Inferior parietal cortex (tissue), 1 donor: ENCODE measurements around the gene SH2D6.
"Not testable (repeated sequence)": the region's sequence is repeated elsewhere in the genome, so short reads cannot be mapped to it uniquely, and the experiment has no call there.

Source experiments
- DNase-seq: peaks from one replicate; pipeline ENCODE4 v3.0.0-alpha.2; 2016; ENCODE audit errors: extremely low spot score

Gene SH2D6

DNA sequence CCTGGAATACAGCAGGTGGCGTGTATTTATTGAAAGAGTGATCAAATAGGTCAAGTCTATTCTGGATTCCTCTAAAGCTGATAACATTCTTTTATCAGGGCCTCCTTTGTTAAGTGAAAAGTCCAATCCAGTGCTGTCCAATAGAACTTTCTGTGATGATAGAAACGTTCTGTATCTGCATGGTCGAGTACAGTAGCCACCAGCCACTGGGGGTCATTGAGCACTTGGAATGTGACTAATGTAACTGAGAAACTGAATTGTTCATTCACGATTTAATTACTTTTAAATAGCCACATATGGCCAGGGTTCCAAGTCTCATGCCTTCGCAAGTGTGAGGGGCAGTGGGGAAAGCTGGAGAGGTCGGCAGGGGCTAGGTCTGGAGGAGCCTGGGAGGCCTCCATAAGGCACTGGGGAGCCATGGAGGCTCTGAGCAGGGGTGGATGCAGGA lies 20.5 kb downstream of the SH2D6 start:
- DNase-seq, result no peak

DNA sequence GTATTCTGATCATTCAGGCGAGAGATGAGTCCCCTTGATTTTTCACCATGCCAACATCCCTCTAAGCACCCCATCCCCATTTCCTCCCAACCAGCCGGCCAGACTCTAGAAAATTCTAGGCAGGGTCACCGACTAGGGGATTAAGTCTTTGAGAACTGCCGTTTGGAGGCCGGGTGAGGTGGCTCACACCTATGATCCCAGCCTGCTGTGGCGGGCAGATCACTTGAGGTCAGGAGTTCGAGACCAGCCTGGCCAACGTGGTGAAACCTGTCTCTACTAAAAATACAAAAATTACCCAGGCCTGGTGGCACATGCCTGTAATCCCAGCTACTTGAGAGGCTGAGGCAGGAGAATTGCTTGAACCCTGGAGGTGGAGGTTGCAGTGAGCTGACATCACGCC lies 21.1 kb downstream of the SH2D6 start:
- DNase-seq, result not testable (repeated sequence)

DNA sequence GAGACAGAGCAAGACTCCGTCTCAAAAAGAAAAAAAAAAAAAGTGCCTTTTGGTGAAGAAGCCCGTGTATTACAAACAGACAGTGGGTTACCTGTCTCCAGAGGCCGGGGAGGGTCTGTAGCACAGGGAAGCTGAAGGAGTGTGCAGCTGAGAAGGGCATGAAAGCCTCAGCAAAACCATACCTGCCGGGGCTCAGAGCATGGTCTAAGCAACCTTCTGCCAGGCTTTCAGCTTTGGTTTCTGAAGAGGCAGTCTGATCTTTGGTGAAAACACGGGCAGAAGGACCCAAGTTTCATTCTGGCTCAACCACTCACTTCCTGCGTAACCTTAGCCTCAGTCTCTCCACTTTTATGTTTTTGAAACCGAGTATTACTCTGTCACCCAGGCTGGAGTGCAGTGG lies 21.5 kb downstream of the SH2D6 start:
- DNase-seq, result no peak

DNA sequence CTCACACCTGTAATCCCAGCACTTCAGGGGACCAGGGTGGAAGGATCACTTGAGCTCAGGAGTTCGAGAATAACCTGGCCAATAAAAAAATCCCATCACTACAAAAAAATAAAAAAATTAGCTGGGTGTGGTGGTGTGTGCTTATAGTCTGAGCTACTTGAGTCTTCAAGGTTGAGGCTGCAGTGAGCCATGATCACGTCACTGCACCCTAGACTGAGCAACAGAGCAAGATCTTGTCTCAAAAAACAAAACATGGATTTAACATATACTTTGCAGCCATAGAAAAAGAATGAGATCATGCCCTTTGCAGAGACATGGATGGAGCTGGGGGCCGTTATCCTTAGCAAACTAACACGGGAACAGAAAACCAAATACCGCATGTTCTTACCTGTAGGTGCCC lies 22.2 kb downstream of the SH2D6 start:
- no peak for DNase-seq

DNA sequence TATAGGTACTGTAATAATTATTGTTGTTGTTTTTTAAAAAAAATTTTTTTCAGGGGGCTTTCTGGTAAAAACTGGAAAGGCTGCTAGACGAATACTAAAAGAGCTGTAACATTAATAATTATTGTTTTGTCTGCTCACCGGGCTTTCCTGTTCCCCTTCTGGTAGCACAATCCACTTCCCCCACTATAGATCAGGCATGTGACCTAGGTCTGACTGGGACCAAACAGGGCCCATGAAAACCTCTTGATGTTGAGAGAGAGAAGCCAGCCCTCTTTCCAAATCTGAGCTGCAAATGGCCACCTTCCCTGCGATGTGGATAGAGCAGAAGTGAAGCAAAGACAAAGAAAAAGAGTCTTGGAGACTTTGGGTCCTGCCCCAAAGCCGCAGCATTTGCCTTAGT lies 23.4 kb downstream of the SH2D6 start:
- DNase-seq, result no peak

DNA sequence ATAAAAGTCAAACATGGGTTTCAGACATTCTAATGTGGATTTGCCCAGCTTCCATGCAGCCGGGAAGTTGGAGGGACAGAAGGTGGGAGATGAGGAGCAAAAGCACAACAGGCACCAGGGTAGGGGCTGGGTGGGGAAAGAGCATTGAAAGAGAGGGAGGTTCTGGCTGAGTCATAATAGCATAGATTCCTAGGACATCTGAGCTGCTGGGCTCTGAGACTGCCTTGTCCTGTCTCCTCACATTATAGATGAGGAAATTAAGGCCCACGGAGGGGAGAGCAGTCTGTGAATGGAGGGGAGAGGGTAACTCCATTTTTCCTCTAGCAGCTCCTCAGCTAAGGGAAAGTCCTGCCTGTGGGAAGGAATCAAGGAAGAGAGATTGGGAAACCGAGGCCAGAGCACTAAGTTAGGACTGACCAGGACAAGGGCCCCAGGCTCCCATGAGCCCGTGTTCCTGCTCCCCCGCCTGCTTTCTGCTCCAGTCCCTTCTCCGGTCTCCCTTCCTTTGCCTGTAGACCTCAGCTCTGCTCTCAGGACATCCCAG lies 26.2 kb downstream of the SH2D6 start:
- no peak for DNase-seq

DNA sequence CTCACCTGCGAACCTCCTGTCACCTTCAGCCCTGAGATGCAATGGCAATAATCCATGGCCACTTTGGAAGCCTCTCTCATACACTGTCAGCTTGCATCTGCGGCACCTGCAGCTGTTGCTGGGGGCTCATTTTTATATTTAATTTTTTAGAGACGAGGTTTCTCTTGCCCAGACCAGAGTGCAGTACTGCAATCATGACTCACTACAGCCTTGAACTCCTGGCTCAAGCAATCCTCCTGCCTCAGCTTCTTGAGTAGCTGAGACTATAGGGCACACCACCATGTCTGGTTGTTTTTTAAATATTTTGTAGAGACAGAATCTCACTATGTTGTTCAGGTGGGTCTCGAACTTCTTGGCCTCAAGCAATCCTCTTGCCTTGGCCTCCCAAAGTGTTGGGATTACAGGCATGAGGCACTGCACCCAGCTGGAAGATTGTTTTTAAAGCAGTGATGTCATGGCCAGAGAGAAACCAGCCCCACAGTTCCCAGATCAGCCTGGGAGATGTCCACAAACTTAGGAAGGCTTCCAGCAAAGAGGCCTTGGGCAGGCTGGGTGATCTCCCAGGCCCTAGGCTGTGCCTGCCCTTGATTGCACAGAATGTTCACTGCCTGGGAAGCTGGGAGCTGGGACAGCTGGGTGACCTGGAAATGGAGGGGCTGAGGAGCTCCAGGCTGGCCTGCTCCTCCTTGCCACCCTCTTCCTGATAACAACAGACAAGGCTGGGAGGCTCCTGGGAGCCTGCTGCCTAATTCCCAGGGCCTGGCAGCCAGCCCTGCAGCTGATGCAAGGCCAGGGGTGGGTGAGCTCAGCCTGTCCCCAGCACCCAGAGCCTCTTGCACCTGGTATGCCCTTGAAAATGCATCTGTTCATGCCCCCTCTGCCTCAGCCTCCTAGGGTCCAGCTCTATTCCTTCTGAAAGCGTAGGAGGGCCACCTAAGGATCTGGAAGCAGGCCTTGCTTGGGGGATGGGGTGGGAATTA lies 27.1 kb downstream of the SH2D6 start:
- DNase-seq, result no peak

DNA sequence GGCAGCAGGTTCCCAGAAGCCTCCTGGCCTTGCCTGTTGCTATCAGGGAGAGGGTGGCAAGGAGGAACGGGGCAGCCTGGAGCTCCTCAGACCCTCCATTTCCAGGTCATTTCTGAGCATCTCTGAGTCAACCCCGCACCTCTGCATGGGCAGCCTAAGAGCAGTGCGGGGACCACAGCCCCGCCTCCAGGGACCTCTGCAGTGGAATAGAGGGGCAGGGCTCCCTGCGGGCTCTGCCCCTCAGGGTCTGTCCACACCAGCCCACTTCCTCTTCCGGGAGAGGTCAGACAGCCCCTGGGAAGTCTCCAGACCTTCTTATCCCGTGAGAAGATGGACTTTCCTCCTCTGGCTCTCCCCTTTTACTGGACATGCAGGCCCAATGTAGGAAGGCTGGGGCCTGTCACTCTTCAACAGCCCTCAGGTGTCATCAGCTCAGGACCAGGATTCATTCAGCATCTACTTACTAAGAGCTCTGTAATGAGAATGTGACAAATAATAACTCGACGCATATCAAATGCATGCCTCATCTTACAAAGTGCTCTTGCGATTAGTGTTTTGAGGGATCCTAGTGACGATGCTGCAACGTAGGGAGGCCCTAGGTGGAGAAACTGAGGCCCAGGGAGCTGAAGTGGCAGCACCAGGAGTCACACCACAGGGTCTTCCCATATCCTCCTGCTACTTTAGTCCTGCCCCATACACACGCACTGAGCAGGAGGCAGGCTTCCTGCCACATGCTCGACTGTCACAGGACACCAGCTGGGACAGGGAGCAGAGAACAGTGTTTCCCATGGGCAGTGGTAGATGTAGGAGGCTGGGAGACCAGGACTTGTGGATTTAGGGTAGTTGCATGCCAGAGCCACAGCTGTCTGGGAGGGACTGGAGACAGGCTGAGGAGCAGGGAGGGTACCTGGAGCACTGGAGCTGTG lies 28.0 kb downstream of the SH2D6 start:
- no peak for DNase-seq

DNA sequence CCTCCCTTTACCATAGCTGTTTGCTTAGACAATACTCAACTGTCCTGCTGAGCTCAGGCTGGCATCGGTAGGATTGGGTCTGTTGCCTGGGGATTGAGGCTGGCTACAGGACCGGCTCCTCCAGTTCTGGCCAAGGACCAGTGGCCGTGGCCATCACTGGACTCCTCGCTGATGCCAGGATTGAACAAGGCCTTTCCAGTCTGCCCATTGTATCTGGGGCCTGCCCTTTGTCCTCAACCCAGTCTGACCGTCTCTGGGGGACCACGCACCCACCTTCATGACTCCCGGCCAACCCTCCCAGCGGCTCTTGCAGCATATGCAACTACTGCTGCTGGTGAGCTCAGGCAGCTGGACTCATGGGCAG lies 28.7 kb downstream of the SH2D6 start:
- DNase-seq, result no peak

DNA sequence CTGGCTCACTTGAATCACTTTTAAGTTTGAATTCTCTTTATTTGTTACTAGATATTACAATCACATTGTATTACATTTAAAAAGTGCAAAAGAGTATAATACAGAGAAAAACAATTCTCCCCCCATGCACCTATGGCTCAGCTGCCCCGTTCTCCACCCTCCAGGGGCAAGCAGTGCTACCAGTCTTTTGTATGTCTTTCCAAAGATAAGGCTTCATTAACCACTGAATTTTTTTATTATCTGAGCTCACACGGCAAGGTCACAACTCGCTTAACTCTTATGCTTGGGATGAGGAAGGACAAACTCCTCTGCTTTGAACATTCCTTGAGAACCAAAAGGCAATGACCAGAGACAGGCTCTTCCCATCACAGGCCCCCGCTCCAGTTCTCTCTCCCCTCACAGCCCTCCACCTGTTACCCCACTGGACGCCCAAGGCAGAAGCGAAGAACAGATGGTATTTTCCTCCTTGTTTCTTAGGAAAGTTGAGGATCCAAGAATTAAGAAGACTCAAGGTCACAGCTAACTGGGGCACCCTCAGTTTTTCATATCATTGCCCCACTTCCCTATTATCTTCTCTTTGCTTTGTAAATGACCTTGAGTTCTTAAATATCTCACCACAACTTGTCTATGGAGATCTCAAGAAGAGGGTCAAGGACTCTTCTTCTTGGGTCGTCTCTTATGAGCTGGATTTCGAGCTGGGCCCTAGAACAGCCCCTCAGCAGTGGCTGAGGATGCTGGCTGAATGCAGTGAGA lies 30.1 kb downstream of the SH2D6 start:
- no peak for DNase-seq

DNA sequence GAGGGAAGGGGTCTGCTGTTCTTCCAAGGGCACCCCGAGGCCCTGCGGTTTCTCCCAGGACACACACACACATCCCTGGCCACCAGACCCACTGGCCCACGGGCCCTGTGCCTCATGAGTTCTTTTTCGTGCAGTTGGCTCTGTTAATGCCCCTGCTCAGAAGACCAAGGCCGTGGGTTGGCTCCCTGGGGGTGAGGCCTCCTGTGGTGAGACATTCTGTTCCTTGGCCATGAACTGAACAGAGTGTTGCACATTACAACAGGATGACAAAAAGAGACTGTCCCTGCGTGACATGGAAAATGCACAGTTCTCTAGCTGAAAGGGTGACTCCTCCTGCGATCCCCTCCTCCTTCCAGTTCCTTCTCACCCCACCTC lies 30.7 kb downstream of the SH2D6 start:
- DNase-seq, result no peak

DNA sequence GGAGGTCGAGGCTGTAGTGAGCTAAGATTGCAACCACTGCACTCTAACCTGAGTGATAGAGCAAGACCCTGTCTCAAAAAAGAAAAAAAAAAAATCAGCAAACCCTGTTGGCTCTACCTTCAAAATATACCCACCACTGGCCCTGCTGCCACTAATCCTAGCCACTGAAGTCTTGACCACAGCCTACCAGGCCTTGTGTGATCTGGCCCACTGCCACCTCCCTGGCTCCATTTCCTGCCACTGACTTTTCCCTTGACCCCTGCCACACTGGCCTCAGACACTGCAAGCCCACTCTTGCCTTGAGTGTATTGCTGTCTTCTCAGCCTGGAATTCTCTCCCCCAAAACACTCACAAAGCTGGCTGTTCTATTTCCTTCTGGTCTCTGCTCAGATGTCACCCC lies 33.7 kb downstream of the SH2D6 start:
- DNase-seq, result no peak

DNA sequence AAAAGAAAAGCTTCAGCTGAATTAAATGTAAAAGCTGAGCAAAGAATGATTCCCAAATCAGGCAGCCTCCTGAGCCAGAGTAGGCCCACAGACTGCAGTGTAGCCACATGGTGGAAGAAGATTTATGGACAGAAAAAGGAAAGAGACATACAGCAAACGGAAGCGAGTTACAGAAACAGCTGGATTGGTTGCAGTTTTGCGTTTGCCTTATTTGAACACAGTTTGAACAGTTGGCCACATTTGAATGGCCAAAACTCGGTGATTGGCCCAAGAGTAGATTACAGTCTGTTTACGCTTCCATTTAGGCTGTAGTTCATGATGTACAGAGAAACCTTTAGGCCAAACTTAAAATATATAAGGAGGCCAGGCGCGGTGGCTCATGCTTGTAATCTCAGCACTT lies 35.1 kb downstream of the SH2D6 start:
- DNase-seq, result no peak

DNA sequence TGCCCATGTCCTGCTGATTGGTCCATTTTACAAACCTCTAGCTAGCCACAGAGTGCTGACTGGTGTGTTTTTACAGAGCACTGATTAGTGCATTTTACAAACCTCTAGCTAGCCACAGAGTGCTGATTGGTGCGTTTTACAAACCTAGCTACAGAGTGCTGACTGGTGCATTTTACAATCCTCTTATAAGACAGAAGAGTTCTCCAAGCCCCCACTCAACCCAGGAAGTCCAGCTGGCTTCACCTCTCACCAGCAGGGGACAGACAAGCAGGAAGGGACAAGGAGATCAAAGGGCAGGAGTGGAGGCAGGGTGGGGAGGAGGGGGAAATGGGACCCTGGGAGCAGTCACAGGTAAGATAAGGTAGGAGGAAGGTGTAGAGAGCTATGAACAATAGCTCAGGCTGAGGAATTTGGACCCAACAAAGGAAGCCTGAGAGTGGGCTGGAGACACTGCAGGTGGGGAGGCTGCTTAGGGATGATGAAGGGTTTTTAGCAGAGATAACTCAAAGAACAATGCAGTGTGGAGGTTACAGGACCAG lies 37.1 kb downstream of the SH2D6 start:
- no peak for DNase-seq

DNA sequence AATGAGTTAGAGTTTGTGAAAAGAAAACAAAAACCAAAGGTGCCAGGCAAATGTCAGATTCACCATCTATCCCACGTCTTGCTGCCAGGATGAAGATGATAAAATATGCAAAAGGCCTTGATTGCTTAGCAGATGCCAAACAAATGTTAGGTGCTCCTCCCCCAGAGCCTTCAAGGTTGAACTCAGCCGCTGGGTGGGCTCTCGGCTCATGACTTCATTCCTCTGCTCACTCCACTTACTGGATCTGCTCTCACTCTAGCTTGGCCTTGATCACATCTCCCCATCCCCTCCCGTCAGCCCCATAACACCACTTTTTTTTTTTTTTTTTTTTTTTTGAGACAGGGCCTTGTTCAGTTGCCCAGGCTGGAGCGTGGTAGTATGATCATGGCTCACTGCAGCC lies 38.5 kb downstream of the SH2D6 start:
- no peak for DNase-seq

DNA sequence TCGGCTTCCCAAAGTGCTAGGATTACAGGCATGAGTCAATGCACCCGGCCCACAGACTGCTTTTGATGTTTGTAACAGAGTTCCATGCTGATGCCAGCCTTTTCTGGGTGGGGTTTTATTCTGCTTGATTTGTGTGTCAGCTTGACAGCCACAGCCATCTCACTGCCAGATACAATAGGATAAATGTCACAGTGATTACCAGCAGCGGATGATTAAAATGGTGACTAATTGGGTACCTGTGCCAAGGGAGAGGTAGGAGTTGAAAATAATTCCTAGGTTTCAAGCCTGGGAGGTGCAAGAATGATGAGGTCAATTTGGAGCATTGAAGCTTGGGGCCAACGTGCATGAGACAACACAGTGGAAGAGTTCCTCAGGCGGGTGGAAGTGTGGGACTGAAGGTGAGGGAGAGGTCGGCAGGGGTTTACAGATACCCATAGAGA lies 39.4 kb downstream of the SH2D6 start:
- DNase-seq, result no peak

DNA sequence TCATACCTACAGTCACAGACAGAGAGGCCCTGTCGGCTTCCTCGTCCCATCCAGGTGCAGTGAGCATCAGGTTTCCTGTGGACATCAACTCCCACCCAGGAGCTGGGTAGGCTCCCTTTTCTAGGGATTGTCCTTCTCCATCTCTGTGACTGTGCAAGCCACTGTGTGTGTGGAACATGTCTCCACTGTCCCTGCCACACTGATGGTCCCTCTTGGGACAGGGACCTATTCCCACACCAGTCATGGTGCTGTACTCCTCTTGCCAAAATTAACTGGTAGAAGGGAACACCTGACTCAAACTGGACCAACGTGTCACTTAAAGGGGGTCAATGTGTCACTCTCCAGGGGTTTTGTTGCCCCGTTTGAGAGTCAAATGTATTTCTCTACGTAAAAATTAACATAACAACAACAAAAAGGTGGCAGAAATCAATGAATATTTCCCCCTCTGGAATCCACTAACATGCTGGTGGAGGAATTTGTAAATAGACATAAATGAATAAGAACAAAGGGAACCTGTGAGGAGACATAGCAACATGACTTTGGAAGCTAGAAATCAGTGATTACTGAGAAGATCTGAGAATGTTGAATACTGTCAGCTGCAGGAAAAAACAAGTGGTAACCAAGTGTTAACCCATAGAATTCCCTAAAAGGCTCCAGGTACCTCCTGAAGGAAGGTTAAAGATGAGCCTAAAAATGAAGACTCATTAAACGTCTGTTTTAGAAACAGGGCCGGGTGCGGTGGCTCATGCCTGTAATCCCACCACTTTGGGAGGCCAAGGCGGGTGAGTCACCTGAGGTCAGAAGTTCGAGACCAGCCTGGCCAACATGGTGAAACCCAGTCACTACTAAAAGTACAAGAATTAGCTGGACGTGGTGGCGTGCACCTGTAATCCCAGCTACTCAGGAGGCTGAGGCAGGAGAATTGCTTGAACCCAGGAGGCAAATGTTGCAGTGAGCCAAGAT lies 40.4 kb downstream of the SH2D6 start:
- no peak for DNase-seq

DNA sequence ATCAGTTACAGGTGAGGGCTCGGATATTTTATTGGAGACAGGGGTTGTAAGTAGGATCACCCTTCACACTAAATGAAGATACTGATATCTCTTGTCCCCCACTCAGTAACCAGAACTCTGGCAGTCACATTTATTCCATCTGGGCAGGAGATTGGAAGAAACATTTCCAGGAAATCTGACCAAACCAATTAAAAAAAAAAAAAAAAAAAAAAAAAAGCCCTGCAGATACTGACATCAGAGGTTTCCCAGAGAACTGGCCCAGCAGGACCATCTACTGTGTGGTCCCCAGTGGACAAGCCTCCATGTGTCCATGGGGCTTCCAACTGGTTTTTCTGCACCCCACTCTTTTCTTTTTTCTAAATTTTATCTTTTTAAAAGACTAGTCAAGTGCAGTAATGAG lies 41.3 kb downstream of the SH2D6 start:
- no peak for DNase-seq

DNA sequence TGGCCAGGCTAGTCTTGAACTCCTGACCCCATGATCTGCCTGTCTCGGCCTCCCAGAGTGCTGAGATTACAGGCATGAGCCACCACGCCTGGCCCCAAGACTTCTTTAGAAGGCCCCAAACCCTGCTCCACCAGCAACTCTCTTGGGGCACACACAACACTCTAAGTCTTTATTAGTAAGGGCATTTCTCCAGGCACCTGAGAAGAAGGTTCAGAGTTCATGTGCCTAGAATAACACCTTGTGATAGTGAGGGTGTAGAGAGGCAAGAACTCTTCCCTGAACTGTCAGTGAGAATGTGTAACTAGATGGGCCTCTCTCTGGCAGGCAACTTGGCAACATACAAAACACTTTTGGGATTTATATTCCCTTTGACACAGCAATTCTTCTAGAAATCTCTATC lies 43.8 kb downstream of the SH2D6 start:
- no peak for DNase-seq

DNA sequence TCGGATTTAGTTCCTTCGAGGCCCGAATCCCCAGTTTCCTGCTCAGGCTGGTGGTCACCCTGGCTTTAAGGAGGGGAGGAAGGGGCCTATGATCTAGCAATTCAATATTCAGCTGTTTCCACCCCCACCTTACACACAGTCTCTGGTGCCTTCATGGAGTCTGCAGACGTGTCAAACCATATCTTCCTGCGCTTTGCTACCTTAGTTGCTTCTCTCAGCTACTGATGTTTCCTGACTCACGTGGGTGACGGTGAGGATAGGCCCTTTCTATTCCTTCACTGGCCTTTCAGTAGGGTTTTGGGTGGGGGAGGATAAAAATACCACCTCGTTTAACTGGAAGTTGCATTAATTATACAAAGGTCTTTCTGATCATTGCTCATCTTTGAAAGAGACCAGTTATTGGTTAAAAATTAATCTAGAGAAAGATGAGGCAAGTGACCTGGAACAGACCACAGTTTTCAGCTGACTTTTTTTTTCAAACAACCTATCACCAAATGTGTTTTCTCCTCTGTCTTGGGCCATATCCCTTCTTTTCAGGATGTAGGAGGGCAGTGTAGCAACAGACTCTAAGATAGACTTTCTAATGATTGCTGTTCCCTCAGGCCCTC lies 49.7 kb downstream of the SH2D6 start:
- DNase-seq, result no peak
